HEK293 (cell line): ENCODE results near the gene HOXB7.

Experiments
- SP2 ChIP-seq: fragments of 450-650 bp; formaldehyde crosslinking; IDR thresholded peaks from 2 replicates; pipeline ENCODE4 v1.5.1; 2016; ENCODE audit warnings: missing biosample characterization, missing genetic modification characterization
- SP3 ChIP-seq: fragments of 450-650 bp; formaldehyde crosslinking; IDR thresholded peaks from 2 replicates; pipeline ENCODE4 v1.5.1; 2016; ENCODE audit warnings: missing biosample characterization, missing genetic modification characterization
- ZBTB1 ChIP-seq: fragments of 450-650 bp; formaldehyde crosslinking; IDR thresholded peaks from 2 replicates; pipeline ENCODE4 v1.5.1; 2016; ENCODE audit warnings: missing biosample characterization, missing genetic modification characterization
- ZFP41 ChIP-seq: fragments of 450-650 bp; formaldehyde crosslinking; IDR thresholded peaks from 2 replicates; pipeline ENCODE4 v1.5.1; 2016; ENCODE audit warnings: missing biosample characterization, missing genetic modification characterization, borderline replicate concordance
- ZNF121 ChIP-seq: fragments of 450-650 bp; formaldehyde crosslinking; IDR thresholded peaks from 2 replicates; pipeline ENCODE4 v1.5.1; 2016; ENCODE audit warnings: missing biosample characterization, missing genetic modification characterization
- ZNF138 ChIP-seq: fragments of 450-650 bp; formaldehyde crosslinking; IDR thresholded peaks from 2 replicates; pipeline ENCODE4 v1.5.1; 2016; ENCODE audit warnings: missing biosample characterization, missing genetic modification characterization, borderline replicate concordance
- ZNF394 ChIP-seq: fragments of 450-650 bp; formaldehyde crosslinking; IDR thresholded peaks from 2 replicates; pipeline ENCODE4 v1.5.1; 2016; ENCODE audit warnings: missing biosample characterization, missing genetic modification characterization, mild to moderate bottlenecking, moderate library complexity, borderline replicate concordance
- ZNF639 ChIP-seq: fragments of 450-650 bp; formaldehyde crosslinking; IDR thresholded peaks from 2 replicates; pipeline ENCODE4 v1.5.1; 2016; ENCODE audit warnings: missing biosample characterization, missing genetic modification characterization
- TF ChIP-seq, protein P1 (sequence below): fragments of 450-650 bp; formaldehyde crosslinking; IDR thresholded peaks from 2 replicates; pipeline ENCODE4 v1.5.1; 2016; ENCODE audit warnings: missing biosample characterization, missing genetic modification characterization

DNA sequence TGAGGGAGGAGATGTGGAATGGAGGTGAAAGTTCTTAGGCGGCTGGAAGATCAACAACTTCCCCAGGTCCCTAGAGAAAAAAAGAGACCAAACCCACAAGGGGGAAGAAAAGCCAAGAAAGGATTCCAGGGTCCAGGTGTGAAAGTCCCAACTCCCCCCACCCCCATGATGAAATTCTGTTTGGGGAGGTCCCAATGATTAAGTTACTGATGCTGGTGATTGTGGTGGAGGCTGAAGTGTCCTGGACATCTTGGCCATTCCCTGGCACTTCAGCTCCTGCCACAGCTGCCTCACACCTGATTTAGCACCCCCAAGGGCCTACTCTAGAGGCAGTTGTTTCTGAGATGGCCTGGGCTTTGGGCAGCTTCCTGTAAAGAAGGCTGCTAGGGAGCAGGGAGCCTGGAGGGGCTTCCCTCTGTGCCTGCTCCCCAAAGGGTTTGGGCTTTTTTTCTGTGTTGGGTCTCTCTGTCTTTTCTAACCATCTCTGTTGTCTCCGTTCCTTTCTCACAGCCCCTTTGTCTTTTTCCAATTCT lies 45.7 kb downstream of the HOXB7 start:
- TF ChIP-seq SP3: no peak
- TF ChIP-seq, protein P1, sequence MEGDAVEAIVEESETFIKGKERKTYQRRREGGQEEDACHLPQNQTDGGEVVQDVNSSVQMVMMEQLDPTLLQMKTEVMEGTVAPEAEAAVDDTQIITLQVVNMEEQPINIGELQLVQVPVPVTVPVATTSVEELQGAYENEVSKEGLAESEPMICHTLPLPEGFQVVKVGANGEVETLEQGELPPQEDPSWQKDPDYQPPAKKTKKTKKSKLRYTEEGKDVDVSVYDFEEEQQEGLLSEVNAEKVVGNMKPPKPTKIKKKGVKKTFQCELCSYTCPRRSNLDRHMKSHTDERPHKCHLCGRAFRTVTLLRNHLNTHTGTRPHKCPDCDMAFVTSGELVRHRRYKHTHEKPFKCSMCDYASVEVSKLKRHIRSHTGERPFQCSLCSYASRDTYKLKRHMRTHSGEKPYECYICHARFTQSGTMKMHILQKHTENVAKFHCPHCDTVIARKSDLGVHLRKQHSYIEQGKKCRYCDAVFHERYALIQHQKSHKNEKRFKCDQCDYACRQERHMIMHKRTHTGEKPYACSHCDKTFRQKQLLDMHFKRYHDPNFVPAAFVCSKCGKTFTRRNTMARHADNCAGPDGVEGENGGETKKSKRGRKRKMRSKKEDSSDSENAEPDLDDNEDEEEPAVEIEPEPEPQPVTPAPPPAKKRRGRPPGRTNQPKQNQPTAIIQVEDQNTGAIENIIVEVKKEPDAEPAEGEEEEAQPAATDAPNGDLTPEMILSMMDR (tag by site-specific recombination): no peak
- TF ChIP-seq ZNF639 (tag by site-specific recombination): no peak
- no peak for TF ChIP-seq ZNF121 (tag by site-specific recombination)
- no peak for TF ChIP-seq SP2
- no peak for TF ChIP-seq ZNF138 (tag by site-specific recombination)
- no peak for TF ChIP-seq ZBTB1
- TF ChIP-seq ZFP41: no peak
- TF ChIP-seq ZNF394 (tag by site-specific recombination): no peak
